Small intestine (tissue), 7 donors: ENCODE measurements around the gene MELK. TPM values are rescaled to one million over a fixed set of nuclear protein-coding genes. Genes with fewer than 3 reads are reported as not detected.

Experiments used
- DNase-seq, 2 donors: peaks; one replicate each; pipeline versions ENCODE4 v3.0.0 to v3.0.0-alpha.2; 2013
- FAIRE-seq: peaks from 2 replicates; lab custom pipeline; 2012; peaks lifted over from hg19 to GRCh38; lab: Jason Lieb, UNC
- H3K27ac ChIP-seq, 3 donors: one replicate each; pipeline ENCODE4 v1.5.1; 2013; ENCODE audit warnings: low read length in 2 of 3, mild to moderate bottlenecking in 2 of 3, control low read depth in 1 of 3, inconsistent platforms in 1 of 3, low read depth in 1 of 3, moderate library complexity in 1 of 3
- H3K27me3 ChIP-seq, 3 donors: one replicate each; pipeline ENCODE4 v1.6.1; 2013; ENCODE audit warnings: low read length in 3 of 3, inconsistent platforms in 1 of 3; ENCODE audit not compliant: control insufficient read depth in 3 of 3, insufficient read depth in 3 of 3
- H3K36me3 ChIP-seq, 3 donors: one replicate each; pipeline ENCODE4 v1.6.1; 2013; ENCODE audit warnings: low read length in 3 of 3, inconsistent platforms in 1 of 3, low read depth in 1 of 3, mild to moderate bottlenecking in 1 of 3, moderate library complexity in 1 of 3; ENCODE audit not compliant: control insufficient read depth in 3 of 3, insufficient read depth in 2 of 3
- H3K4me1 ChIP-seq, 3 donors: one replicate each; pipeline ENCODE4 v1.6.1; 2013; ENCODE audit warnings: low read length in 2 of 3, inconsistent platforms in 1 of 3, low read depth in 1 of 3, mild to moderate bottlenecking in 1 of 3, moderate library complexity in 1 of 3; ENCODE audit not compliant: control insufficient read depth in 3 of 3, insufficient read depth in 2 of 3
- H3K4me3 ChIP-seq, 3 donors: one replicate each; pipeline ENCODE4 v1.5.1; 2013; ENCODE audit warnings: low read length in 3 of 3, control low read depth in 1 of 3, inconsistent platforms in 1 of 3, low read depth in 1 of 3, mild to moderate bottlenecking in 1 of 3, moderate library complexity in 1 of 3
- H3K9me3 ChIP-seq, 2 donors: one replicate each; pipeline ENCODE4 v1.6.1; 2013; ENCODE audit warnings: low read depth in 1 of 2, low read length in 1 of 2; ENCODE audit not compliant: control insufficient read depth in 2 of 2, insufficient read depth in 1 of 2
- WGBS, 3 donors: extraction: QIAGEN DNeasy Blood & Tissue Kit; methylation state at CpG; one replicate each; pipeline ENCODE4 v1.1.7; 2013; 5-methylcytosine and 5-hydroxymethylcytosine counted together
- polyA plus RNA-seq, 4 donors: library from polyadenylated mRNA; stranded (reverse) in 3 of 4; unstranded in 1 of 4; fragments of 200-250 nt in 3 of 4; fragments of 120-200 nt in 1 of 4; gene quantifications; one replicate each; pipeline versions ENCODE4 v1.2.1 to v1.2.3, GENCODE V29; 2013
- donor health status: healthy with polysubstance abuse.
- donor health status: control.
- donor health status: control.
- donor health status: Bipolar disorder and iron deficiency.
- donor health status: healthy.

Gene MELK
- polyA plus RNA-seq, 4 donors: 0.81 to 13.8 (median 6.5) TPM

DNA sequence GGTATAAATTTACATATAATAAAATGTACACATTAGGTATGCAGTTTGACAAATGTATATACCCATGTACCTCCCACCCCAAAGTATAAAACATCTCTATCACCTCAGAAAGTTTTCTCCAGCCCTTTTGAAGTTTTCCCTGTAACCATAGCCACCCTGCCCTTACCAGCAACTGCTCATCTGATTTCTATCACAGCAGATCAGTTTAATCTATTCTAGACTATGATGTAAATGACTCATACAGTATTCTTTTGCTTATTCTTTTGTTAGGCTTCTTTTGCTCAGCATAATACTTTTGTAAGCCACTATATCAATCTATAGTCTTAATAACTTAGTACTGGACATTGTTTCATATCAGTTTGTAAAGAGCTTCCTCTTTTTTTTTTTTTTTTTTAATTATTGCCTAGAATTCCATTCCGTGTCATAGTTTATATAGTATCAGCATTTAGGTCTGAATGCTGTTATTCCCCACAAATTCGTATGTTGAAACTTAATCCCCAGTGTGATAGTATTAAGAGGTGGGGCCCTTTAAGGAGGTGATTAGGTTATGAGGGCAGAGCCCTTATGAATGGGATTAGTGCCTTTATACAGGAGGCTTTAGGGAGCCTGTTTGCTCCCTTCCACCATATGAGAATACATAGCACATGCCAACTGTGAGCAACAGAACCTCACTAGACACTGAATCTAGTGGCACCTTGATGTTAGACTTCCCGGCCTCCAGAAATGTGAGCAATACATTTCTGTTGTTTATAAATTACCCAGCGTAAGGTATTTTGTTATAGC, 20.3 kb downstream of the MELK start:
- H3K27me3 ChIP-seq: no peaks in the 10 kb centered on the region
- WGBS, 3 donors: 88 to 90% (median 89%) methylated on average over 4 of the region's 4 CpGs
- H3K4me3 ChIP-seq: no peak overlapping the region
- no peak overlapping the region for H3K27ac ChIP-seq
- H3K36me3 ChIP-seq: peaks cover 0 to 11% (median 0%) of the 10 kb centered on the region in 3 donors
- DNase-seq: no peak
- no peak for FAIRE-seq
- H3K9me3 ChIP-seq: no peaks in the 10 kb centered on the region
- no peaks in the 10 kb centered on the region for H3K4me1 ChIP-seq

- H3K36me3 ChIP-seq: peaks cover 0 to 11% (median 0%) of the 10 kb centered on the region in 3 donors
- FAIRE-seq (no peak), DNase-seq (no peak)
- H3K4me1 ChIP-seq: no peaks in the 10 kb centered on the region
- WGBS, 3 donors: 21 to 74% (median 36%) methylated on average over 3 of the region's 3 CpGs
- no peak overlapping the region for H3K4me3 ChIP-seq
- no peaks in the 10 kb centered on the region for H3K27me3 ChIP-seq
- H3K9me3 ChIP-seq: no peaks in the 10 kb centered on the region
- H3K27ac ChIP-seq: no peak overlapping the region
Measured at GRCh38 chr9:36594213-36594612, 21.5 kb downstream of the MELK start.

DNA sequence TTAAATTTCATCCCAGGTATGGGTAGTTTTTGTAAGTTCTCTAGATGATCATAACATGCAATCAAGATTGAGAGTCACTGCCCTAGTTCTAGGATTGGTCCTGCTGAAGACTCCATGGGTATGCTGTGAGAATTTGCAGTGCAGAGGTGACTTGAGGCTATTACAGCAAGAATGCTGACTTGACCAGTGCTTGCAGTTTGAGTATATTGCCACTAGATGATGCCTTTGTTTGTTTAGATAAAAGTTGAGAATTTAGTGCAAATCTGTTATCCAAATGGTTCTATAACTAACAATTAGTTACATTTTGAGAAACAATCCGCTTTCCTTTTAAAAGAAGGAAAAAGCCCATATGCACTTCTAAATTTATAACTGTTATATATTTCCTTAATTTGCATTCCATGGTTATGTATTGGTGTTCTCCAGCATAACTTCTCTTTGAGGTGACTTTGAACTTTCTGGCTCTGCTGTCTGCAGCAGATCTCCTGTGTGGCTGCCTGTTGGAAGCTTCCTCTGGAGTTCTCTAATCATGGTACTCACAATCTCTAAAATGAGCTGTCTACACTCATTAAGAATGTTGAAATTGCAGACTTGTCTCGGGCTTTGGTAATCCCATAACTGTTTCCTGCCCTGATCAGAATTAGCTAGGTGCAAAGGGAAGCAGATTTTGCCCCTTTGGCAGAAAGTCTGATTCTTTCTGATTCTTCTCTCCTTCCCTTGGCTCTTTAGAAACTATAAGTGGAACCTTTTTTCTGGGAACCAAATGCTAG, 24.9 kb downstream of the MELK start:
- peak; percentile 5 to 23 for DNase-seq
- H3K27me3 ChIP-seq: no peaks in the 10 kb centered on the region
- peaks cover 0 to 5% (median 0%) of the 10 kb centered on the region in 3 donors for H3K36me3 ChIP-seq
- H3K27ac ChIP-seq: no peak overlapping the region
- 83 to 89% (median 87%) methylated on average over 2 of the region's 2 CpGs for WGBS, 3 donors
- H3K4me1 ChIP-seq: no peaks in the 10 kb centered on the region
- no peak for FAIRE-seq
- H3K4me3 ChIP-seq: no peak overlapping the region
- no peaks in the 10 kb centered on the region for H3K9me3 ChIP-seq

DNA sequence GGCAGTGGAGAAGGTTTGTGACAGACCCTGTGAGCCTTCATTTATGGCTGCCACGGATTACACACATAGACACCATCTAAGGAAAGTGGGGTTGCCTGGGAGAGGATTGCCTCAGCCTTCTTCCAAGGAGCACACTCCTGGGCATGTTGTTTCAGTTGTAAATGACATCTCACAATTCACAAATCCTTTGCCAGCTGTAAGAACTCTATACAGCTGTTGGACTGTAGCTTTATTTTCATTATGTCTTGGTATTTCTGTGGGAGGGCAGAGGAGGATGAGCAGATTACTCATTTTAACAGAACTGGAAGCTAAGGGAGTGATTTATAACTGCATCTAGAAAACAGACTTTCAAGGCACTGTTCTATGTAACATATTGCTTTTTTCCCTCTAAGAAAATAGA, 25.6 kb downstream of the MELK start:
- DNase-seq (no peak), FAIRE-seq (no peak)
- Histone ChIP-seq H3K27me3 (no peaks in the 10 kb centered on the region), H3K4me3 (no peak overlapping the region), H3K27ac (no peak overlapping the region), H3K4me1 (no peaks in the 10 kb centered on the region), H3K36me3 (peaks cover 0 to 5% (median 0%) of the 10 kb centered on the region in 3 donors), H3K9me3 (no peaks in the 10 kb centered on the region)
- 83 to 97% (median 94%) methylated on average over 1 of the region's 1 CpG for WGBS, 3 donors

GRCh38 chr9:36603006-36603405, 30.3 kb downstream of the MELK start:
- Histone ChIP-seq H3K9me3 (no peaks in the 10 kb centered on the region), H3K36me3 (peaks cover 0 to 2% (median 0%) of the 10 kb centered on the region in 3 donors), H3K4me1 (no peaks in the 10 kb centered on the region), H3K4me3 (no peak overlapping the region), H3K27ac (no peak overlapping the region), H3K27me3 (no peaks in the 10 kb centered on the region)
- WGBS, 3 donors: 61 to 87% (median 68%) methylated on average over 3 of the region's 3 CpGs
- DNase-seq: no peak
- no peak for FAIRE-seq

GRCh38 chr9:36609306-36609705, 36.6 kb downstream of the MELK start:
- DNase-seq (no peak), FAIRE-seq (no peak)
- 88 to 98% (median 95%) methylated on average over 2 of the region's 2 CpGs for WGBS, 3 donors
- Histone ChIP-seq H3K4me3 (no peak overlapping the region), H3K9me3 (no peaks in the 10 kb centered on the region), H3K4me1 (no peaks in the 10 kb centered on the region), H3K36me3 (peaks cover 0 to 6% (median 0%) of the 10 kb centered on the region in 3 donors), H3K27ac (no peak overlapping the region), H3K27me3 (no peaks in the 10 kb centered on the region)

GRCh38 chr9:36622121-36622520, 49.4 kb downstream of the MELK start:
- FAIRE-seq (no peak), DNase-seq (no peak)
- Histone ChIP-seq H3K27me3 (no peaks in the 10 kb centered on the region), H3K4me3 (no peak overlapping the region), H3K27ac (no peak overlapping the region), H3K4me1 (no peaks in the 10 kb centered on the region), H3K36me3 (peaks cover 0 to 2% (median 0%) of the 10 kb centered on the region in 3 donors), H3K9me3 (no peaks in the 10 kb centered on the region)
- 96% methylated on average over 6 of the region's 6 CpGs for WGBS, 3 donors

DNA sequence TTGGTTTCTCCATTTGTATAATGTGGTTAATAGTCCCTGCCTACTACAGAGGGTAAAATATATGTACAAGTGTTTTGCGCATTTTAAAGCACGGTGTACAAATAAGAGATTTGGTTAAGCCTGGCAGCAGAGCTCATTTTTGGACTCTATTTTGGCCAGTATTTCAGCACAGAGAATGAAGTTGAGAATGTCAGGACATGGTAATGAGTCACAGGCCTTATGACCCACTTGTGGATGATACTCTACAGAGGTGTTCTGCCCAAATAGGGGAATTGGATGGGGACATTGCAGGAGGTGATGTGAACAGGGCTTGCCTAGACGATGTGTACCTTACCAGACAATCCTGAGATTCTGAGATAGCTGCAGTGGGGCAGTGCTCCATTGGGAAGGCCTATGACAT, 50.6 kb downstream of the MELK start:
- Histone ChIP-seq H3K27me3 (no peaks in the 10 kb centered on the region), H3K27ac (no peak overlapping the region), H3K9me3 (no peaks in the 10 kb centered on the region), H3K4me3 (no peak overlapping the region), H3K4me1 (no peaks in the 10 kb centered on the region), H3K36me3 (no peaks in the 10 kb centered on the region)
- DNase-seq: no peak
- no peak for FAIRE-seq
- WGBS, 3 donors: 96% methylated on average over 3 of the region's 3 CpGs
